WTC11 (cell line): ENCODE data around the gene DOCK8. TPM values are rescaled to one million over a fixed set of nuclear protein-coding genes. Genes with fewer than 3 reads are reported as not detected.

Experiments used
- ATAC-seq: fragments of 200-7000 bp; cut with Tn5 transposase; 2 replicates; pipeline ENCODE4 v1.10.0; 2021; ENCODE audit warnings: mild to moderate bottlenecking, moderate library complexity
- CTCF ChIA-PET: fragments of 300-600 bp; sonication (Branson Sonifier 250); formaldehyde crosslinking; loops from one replicate; lab custom pipeline; 2021; ENCODE audit warnings: antibody characterized with exemption; lab: Charles Lee
- POLR2A ChIA-PET: fragments of 350-600 bp; sonication (Branson Sonifier 250); formaldehyde crosslinking; loops from one replicate; lab custom pipeline; 2021; ENCODE audit warnings: antibody characterized with exemption; lab: Charles Lee
- DNase-seq: peaks from one replicate; pipeline ENCODE4 v3.0.0; 2021; ENCODE audit warnings: low spot score
- H3K27ac Mint-ChIP-seq: 2 replicates; pipeline ENCODE4 v1.8.0; 2021; ENCODE audit warnings: mixed read lengths
- H3K27me3 Mint-ChIP-seq: 2 replicates; pipeline ENCODE4 v1.8.0; 2021; ENCODE audit warnings: low read depth, mild to moderate bottlenecking, moderate library complexity, mixed read lengths
- H3K36me3 Mint-ChIP-seq: 2 replicates; pipeline ENCODE4 v1.8.0; 2021; ENCODE audit warnings: mixed read lengths
- H3K4me1 Mint-ChIP-seq: 2 replicates; pipeline ENCODE4 v1.8.0; 2022; ENCODE audit warnings: mixed read lengths
- H3K4me3 Mint-ChIP-seq: 2 replicates; pipeline ENCODE4 v1.8.0; 2021; ENCODE audit warnings: mild to moderate bottlenecking, moderate library complexity, mixed read lengths
- H3K9me3 Mint-ChIP-seq: 2 replicates; pipeline ENCODE4 v1.8.0; 2021; ENCODE audit warnings: mixed read lengths
- AFF4 ChIP-seq: sonication (generic); formaldehyde crosslinking; IDR thresholded peaks from 2 replicates; pipeline ENCODE4 v1.8.1; 2023; ENCODE audit warnings: mild to moderate bottlenecking, missing genetic modification reagents, borderline replicate concordance
- ATF6 ChIP-seq: sonication (generic); formaldehyde crosslinking; IDR thresholded peaks from 2 replicates; pipeline ENCODE4 v1.8.1; 2023; ENCODE audit warnings: mild to moderate bottlenecking, missing genetic modification reagents
- FOXP1 ChIP-seq: sonication (generic); formaldehyde crosslinking; IDR thresholded peaks from 2 replicates; pipeline ENCODE4 v1.8.0; 2022; ENCODE audit warnings: missing genetic modification reagents, mild to moderate bottlenecking, moderate library complexity, borderline replicate concordance
- MLX ChIP-seq: sonication (generic); formaldehyde crosslinking; IDR thresholded peaks from 2 replicates; pipeline ENCODE4 v1.8.1; 2023; ENCODE audit warnings: mild to moderate bottlenecking, missing genetic modification reagents, moderate library complexity
- OVOL2 ChIP-seq: fragments of 250-450 bp; sonication (Bioruptor Pico); IDR thresholded peaks from 2 replicates; pipeline ENCODE4 v1.9.0; 2021; ENCODE audit warnings: mild to moderate bottlenecking, borderline replicate concordance
- STAT6 ChIP-seq: sonication (generic); formaldehyde crosslinking; conservative IDR thresholded peaks from 2 replicates; pipeline ENCODE4 v1.8.1; 2023; ENCODE audit warnings: mild to moderate bottlenecking, low read depth, missing genetic modification reagents, moderate library complexity
- TEAD1 ChIP-seq: sonication (generic); formaldehyde crosslinking; IDR thresholded peaks from 2 replicates; pipeline ENCODE4 v1.8.0; 2022; ENCODE audit warnings: mild to moderate bottlenecking, missing genetic modification reagents
- TEAD4 ChIP-seq: sonication (generic); formaldehyde crosslinking; IDR thresholded peaks from 2 replicates; pipeline ENCODE4 v1.8.0; 2022; ENCODE audit warnings: mild to moderate bottlenecking, missing genetic modification reagents
- USF2 ChIP-seq: sonication (generic); formaldehyde crosslinking; IDR thresholded peaks from 2 replicates; pipeline ENCODE4 v1.8.1; 2023; ENCODE audit warnings: mild to moderate bottlenecking, missing genetic modification reagents, moderate library complexity
- ZMAT4 ChIP-seq: fragments of 250-450 bp; sonication (Bioruptor Pico); IDR thresholded peaks from 2 replicates; pipeline ENCODE4 v1.9.0; 2021; ENCODE audit warnings: mild to moderate bottlenecking
- ZNF423 ChIP-seq: fragments of 250-450 bp; sonication (Bioruptor Pico); IDR thresholded peaks from 2 replicates; pipeline ENCODE4 v2.1.2; 2022; ENCODE audit warnings: mild to moderate bottlenecking, moderate library complexity
- total RNA-seq: library from RNA; stranded (reverse); gene quantifications from 3 replicates; pipeline ENCODE4 v1.2.3, GENCODE V29; 2021

Gene DOCK8
- total RNA-seq, 1 experiment from 2014 or later, result 3.2 TPM

GRCh38 chr9:378263-378662 lies 163.6 kb downstream of the DOCK8 start (continued):
- no peak for TF ChIP-seq ZMAT4 (CRISPR knock-in tag)
- TF ChIP-seq ATF6, result no peak
- no peak for TF ChIP-seq TEAD4 (CRISPR knock-in tag)
- TF ChIP-seq AFF4 (CRISPR knock-in tag), result no peak
- no peak for TF ChIP-seq USF2 (CRISPR knock-in tag)
- no peak for TF ChIP-seq ZNF423 (CRISPR knock-in tag)
- TF ChIP-seq FOXP1 (CRISPR knock-in tag), result no peak
- no peak for TF ChIP-seq STAT6 (CRISPR knock-in tag)
- no peak for TF ChIP-seq OVOL2 (CRISPR knock-in tag)
- no peak for TF ChIP-seq TEAD1

GRCh38 chr9:382383-382782 lies 167.7 kb downstream of the DOCK8 start:
- Mint-ChIP-seq H3K36me3 (no peaks in the 10 kb centered on the region), H3K27me3 (no peaks in the 10 kb centered on the region)
- CTCF ChIA-PET, result interaction anchor here (1.2 kb wide), 1 partner anchor 80 kb away, joined by 3 read pairs; no protein-coding TSS in a partner anchor
- TF ChIP-seq ZMAT4 (CRISPR knock-in tag), result no peak
- no peak for TF ChIP-seq MLX (CRISPR knock-in tag)
- TF ChIP-seq, all 79 proteins: peak for 0
- POLR2A ChIA-PET, result no interaction called here
- no peaks in the 10 kb centered on the region for H3K9me3 Mint-ChIP-seq
- peaks cover 14% of the 10 kb centered on the region for H3K4me1 Mint-ChIP-seq
- no peak for ATAC-seq
- DNase-seq, result no peak
- H3K27ac Mint-ChIP-seq, result no peak overlapping the region
- no peak overlapping the region for H3K4me3 Mint-ChIP-seq
